MM.1S (cell line): ENCODE measurements around the gene SEC31B.

ENCODE experiments used
- CTCF ChIP-seq: fragments of 300-600 bp; sonication (generic); IDR thresholded peaks from 2 replicates; pipeline ENCODE4 v1.5.1; 2016; ENCODE audit warnings: antibody characterized with exemption, low read length, mixed read lengths
- EZH2 ChIP-seq: fragments of 300-600 bp; sonication (generic); optimal IDR thresholded peaks from 2 replicates; pipeline ENCODE3; 2017; ENCODE audit warnings: low read depth, mild to moderate bottlenecking, antibody characterized with exemption, low read length, mixed read lengths
- EZH2phosphoT487 ChIP-seq: fragments of 300-600 bp; sonication (generic); IDR thresholded peaks from 2 replicates; pipeline ENCODE4 v1.6.1; 2018; ENCODE audit warnings: antibody characterized with exemption, low read length

GRCh38 chr10:100505164-100505563, 14.5 kb downstream of the SEC31B start:
- no peak for TF ChIP-seq CTCF
- no peak for TF ChIP-seq EZH2phosphoT487
- TF ChIP-seq EZH2: no peak
